Measurements from ENCODE around the gene ZFPM1. TPM values are rescaled to one million over a fixed set of nuclear protein-coding genes. Genes with fewer than 3 reads are reported as not detected.

ZFPM1 gene
- total and polyA plus RNA-seq, 2 experiments from 2014 or later, result 0.53 to 2.2 TPM

DNA sequence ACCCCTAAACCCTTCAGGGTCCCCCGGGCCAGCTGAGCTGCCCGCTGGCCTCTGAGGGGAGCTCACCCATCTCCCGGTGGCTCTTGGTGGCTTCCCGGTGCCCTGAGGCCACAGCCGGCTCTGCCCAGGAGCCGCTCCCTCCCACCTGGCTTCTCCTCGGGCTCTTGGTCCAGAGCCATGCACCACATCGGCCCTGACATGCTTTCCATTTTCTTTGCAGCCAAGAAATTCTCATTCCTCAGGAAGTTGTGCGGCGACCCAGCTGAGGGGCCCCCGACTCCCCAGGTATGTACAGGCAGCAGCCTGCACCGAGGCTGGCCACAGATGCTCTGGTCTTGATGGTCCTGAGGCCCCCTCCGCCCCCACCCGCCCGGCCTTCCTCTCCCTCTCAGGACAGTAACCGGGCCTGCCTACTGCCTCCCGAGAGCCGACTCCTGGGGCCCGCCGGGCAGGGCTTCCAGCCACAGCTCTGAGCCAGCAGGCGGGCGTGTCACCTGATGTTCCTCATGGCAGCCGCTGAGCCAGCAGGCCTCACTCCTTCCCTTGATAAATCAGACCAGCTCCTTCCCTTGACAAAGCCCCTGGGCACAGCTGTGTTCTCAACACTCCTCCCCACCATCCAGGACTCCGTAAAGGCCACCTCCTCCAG, 28.4 kb upstream of the ZFPM1 start:
- no peak overlapping the region for H3K27ac Mint-ChIP-seq
- Histone ChIP-seq H4K20me1 (replicated peaks; ENCODE audit: insufficient read depth) (no peaks in the 10 kb centered on the region), H3K4me1 (ENCODE audit: insufficient read depth) (no peaks in the 10 kb centered on the region), H3K27ac (ENCODE audit: low read depth) (no peak overlapping the region), H3K4me3 (no peak overlapping the region), H3F3A (replicated peaks; ENCODE audit: low read depth) (no peaks in the 10 kb centered on the region), H3K27me3 (ENCODE audit: insufficient read depth) (no peaks in the 10 kb centered on the region), H3K79me2 (replicated peaks; ENCODE audit: insufficient read depth) (no peaks in the 10 kb centered on the region), H3K9me2 (ENCODE audit: insufficient read depth) (no peaks in the 10 kb centered on the region), H3K36me3 (ENCODE audit: insufficient read depth) (no peaks in the 10 kb centered on the region), H3K4me2 (no peak overlapping the region), H2AFZ (no peak overlapping the region)
- no peaks in the 10 kb centered on the region; the same call in 2 of the 3 replicates for H3K9me3 Mint-ChIP-seq
- TF ChIP-seq, protein P1, sequence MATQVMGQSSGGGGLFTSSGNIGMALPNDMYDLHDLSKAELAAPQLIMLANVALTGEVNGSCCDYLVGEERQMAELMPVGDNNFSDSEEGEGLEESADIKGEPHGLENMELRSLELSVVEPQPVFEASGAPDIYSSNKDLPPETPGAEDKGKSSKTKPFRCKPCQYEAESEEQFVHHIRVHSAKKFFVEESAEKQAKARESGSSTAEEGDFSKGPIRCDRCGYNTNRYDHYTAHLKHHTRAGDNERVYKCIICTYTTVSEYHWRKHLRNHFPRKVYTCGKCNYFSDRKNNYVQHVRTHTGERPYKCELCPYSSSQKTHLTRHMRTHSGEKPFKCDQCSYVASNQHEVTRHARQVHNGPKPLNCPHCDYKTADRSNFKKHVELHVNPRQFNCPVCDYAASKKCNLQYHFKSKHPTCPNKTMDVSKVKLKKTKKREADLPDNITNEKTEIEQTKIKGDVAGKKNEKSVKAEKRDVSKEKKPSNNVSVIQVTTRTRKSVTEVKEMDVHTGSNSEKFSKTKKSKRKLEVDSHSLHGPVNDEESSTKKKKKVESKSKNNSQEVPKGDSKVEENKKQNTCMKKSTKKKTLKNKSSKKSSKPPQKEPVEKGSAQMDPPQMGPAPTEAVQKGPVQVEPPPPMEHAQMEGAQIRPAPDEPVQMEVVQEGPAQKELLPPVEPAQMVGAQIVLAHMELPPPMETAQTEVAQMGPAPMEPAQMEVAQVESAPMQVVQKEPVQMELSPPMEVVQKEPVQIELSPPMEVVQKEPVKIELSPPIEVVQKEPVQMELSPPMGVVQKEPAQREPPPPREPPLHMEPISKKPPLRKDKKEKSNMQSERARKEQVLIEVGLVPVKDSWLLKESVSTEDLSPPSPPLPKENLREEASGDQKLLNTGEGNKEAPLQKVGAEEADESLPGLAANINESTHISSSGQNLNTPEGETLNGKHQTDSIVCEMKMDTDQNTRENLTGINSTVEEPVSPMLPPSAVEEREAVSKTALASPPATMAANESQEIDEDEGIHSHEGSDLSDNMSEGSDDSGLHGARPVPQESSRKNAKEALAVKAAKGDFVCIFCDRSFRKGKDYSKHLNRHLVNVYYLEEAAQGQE (IDR thresholded peaks at IDR 0.05; ENCODE audit: unreplicated experiment), result no peak
- TF ChIP-seq, protein P2, sequence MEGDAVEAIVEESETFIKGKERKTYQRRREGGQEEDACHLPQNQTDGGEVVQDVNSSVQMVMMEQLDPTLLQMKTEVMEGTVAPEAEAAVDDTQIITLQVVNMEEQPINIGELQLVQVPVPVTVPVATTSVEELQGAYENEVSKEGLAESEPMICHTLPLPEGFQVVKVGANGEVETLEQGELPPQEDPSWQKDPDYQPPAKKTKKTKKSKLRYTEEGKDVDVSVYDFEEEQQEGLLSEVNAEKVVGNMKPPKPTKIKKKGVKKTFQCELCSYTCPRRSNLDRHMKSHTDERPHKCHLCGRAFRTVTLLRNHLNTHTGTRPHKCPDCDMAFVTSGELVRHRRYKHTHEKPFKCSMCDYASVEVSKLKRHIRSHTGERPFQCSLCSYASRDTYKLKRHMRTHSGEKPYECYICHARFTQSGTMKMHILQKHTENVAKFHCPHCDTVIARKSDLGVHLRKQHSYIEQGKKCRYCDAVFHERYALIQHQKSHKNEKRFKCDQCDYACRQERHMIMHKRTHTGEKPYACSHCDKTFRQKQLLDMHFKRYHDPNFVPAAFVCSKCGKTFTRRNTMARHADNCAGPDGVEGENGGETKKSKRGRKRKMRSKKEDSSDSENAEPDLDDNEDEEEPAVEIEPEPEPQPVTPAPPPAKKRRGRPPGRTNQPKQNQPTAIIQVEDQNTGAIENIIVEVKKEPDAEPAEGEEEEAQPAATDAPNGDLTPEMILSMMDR (conservative IDR thresholded peaks at IDR 0.05; ENCODE audit: low read depth in 2 of 2), result no peak
- TF ChIP-seq NANOG (IDR thresholded peaks at IDR 0.05; ENCODE audit: borderline replicate concordance) (no peak), CREB1 (CRISPR knock-in tag; IDR thresholded peaks at IDR 0.05; ENCODE audit: low read depth) (no peak), EZH2phosphoT487 (IDR thresholded peaks at IDR 0.05; ENCODE audit: unreplicated experiment) (no peak), EZH2 (IDR thresholded peaks at IDR 0.05; ENCODE audit: low read depth, unreplicated experiment) (no peak)
- TF ChIP-seq, protein P3, sequence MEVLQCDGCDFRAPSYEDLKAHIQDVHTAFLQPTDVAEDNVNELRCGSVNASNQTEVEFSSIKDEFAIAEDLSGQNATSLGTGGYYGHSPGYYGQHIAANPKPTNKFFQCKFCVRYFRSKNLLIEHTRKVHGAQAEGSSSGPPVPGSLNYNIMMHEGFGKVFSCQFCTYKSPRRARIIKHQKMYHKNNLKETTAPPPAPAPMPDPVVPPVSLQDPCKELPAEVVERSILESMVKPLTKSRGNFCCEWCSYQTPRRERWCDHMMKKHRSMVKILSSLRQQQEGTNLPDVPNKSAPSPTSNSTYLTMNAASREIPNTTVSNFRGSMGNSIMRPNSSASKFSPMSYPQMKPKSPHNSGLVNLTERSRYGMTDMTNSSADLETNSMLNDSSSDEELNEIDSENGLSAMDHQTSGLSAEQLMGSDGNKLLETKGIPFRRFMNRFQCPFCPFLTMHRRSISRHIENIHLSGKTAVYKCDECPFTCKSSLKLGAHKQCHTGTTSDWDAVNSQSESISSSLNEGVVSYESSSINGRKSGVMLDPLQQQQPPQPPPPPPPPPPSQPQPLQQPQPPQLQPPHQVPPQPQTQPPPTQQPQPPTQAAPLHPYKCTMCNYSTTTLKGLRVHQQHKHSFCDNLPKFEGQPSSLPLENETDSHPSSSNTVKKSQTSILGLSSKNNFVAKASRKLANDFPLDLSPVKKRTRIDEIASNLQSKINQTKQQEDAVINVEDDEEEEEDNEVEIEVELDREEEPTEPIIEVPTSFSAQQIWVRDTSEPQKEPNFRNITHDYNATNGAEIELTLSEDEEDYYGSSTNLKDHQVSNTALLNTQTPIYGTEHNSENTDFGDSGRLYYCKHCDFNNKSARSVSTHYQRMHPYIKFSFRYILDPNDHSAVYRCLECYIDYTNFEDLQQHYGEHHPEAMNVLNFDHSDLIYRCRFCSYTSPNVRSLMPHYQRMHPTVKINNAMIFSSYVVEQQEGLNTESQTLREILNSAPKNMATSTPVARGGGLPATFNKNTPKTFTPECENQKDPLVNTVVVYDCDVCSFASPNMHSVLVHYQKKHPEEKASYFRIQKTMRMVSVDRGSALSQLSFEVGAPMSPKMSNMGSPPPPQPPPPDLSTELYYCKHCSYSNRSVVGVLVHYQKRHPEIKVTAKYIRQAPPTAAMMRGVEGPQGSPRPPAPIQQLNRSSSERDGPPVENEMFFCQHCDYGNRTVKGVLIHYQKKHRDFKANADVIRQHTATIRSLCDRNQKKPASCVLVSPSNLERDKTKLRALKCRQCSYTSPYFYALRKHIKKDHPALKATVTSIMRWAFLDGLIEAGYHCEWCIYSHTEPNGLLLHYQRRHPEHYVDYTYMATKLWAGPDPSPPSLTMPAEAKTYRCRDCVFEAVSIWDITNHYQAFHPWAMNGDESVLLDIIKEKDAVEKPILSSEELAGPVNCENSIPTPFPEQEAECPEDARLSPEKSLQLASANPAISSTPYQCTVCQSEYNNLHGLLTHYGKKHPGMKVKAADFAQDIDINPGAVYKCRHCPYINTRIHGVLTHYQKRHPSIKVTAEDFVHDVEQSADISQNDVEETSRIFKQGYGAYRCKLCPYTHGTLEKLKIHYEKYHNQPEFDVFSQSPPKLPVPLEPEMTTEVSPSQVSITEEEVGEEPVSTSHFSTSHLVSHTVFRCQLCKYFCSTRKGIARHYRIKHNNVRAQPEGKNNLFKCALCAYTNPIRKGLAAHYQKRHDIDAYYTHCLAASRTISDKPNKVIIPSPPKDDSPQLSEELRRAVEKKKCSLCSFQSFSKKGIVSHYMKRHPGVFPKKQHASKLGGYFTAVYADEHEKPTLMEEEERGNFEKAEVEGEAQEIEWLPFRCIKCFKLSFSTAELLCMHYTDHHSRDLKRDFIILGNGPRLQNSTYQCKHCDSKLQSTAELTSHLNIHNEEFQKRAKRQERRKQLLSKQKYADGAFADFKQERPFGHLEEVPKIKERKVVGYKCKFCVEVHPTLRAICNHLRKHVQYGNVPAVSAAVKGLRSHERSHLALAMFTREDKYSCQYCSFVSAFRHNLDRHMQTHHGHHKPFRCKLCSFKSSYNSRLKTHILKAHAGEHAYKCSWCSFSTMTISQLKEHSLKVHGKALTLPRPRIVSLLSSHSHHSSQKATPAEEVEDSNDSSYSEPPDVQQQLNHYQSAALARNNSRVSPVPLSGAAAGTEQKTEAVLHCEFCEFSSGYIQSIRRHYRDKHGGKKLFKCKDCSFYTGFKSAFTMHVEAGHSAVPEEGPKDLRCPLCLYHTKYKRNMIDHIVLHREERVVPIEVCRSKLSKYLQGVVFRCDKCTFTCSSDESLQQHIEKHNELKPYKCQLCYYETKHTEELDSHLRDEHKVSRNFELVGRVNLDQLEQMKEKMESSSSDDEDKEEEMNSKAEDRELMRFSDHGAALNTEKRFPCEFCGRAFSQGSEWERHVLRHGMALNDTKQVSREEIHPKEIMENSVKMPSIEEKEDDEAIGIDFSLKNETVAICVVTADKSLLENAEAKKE (CRISPR knock-in tag; IDR thresholded peaks at IDR 0.05), result no peak
- H3K27me3 Mint-ChIP-seq (ENCODE audit: insufficient read depth, low read depth, poor library complexity), result peaks cover 6% of the 10 kb centered on the region
- H3K4me1 Mint-ChIP-seq, result peaks cover under 1% of the 10 kb centered on the region; the same call in 2 of the 3 replicates
- no peaks in the 10 kb centered on the region for H3K36me3 Mint-ChIP-seq (ENCODE audit: low read depth)
- DNase-seq (ENCODE audit: low spot score) (no peak), ATAC-seq (no peak)
- H3K4me3 Mint-ChIP-seq, result no peak overlapping the region

All from GM23338 (cell line).